Measurements from ENCODE around the gene HBA2.
"Not testable (repeated sequence)": the region's sequence is repeated elsewhere in the genome, so short reads cannot be mapped to it uniquely, and the experiment has no call there.

The HBA2 gene

GRCh38 chr16:146646-147045 lies 26.0 kb upstream of the HBA2 start:
- TF ChIP-seq, protein P1, sequence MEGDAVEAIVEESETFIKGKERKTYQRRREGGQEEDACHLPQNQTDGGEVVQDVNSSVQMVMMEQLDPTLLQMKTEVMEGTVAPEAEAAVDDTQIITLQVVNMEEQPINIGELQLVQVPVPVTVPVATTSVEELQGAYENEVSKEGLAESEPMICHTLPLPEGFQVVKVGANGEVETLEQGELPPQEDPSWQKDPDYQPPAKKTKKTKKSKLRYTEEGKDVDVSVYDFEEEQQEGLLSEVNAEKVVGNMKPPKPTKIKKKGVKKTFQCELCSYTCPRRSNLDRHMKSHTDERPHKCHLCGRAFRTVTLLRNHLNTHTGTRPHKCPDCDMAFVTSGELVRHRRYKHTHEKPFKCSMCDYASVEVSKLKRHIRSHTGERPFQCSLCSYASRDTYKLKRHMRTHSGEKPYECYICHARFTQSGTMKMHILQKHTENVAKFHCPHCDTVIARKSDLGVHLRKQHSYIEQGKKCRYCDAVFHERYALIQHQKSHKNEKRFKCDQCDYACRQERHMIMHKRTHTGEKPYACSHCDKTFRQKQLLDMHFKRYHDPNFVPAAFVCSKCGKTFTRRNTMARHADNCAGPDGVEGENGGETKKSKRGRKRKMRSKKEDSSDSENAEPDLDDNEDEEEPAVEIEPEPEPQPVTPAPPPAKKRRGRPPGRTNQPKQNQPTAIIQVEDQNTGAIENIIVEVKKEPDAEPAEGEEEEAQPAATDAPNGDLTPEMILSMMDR (IDR thresholded peaks at IDR 0.05; ENCODE audit: borderline replicate concordance, control extremely low read depth, extremely low read depth, insufficient read depth, missing control alignments), result no peak
- no peak for DNase-seq (ENCODE audit: low spot score)
- in situ Hi-C loops (cut with MboI; ENCODE audit: low sequenced_read_pairs, unreplicated experiment), result no loop called here

- in situ Hi-C loops (cut with MboI; ENCODE audit: low sequenced_read_pairs, unreplicated experiment), result no loop called here
- TF ChIP-seq, protein P1 (IDR thresholded peaks at IDR 0.05; ENCODE audit: borderline replicate concordance, control extremely low read depth, extremely low read depth, insufficient read depth, missing control alignments), result no peak
- no peak for DNase-seq (ENCODE audit: low spot score)
Observed at GRCh38 chr16:149024-149660, 23.5 kb upstream of the HBA2 start.

DNA sequence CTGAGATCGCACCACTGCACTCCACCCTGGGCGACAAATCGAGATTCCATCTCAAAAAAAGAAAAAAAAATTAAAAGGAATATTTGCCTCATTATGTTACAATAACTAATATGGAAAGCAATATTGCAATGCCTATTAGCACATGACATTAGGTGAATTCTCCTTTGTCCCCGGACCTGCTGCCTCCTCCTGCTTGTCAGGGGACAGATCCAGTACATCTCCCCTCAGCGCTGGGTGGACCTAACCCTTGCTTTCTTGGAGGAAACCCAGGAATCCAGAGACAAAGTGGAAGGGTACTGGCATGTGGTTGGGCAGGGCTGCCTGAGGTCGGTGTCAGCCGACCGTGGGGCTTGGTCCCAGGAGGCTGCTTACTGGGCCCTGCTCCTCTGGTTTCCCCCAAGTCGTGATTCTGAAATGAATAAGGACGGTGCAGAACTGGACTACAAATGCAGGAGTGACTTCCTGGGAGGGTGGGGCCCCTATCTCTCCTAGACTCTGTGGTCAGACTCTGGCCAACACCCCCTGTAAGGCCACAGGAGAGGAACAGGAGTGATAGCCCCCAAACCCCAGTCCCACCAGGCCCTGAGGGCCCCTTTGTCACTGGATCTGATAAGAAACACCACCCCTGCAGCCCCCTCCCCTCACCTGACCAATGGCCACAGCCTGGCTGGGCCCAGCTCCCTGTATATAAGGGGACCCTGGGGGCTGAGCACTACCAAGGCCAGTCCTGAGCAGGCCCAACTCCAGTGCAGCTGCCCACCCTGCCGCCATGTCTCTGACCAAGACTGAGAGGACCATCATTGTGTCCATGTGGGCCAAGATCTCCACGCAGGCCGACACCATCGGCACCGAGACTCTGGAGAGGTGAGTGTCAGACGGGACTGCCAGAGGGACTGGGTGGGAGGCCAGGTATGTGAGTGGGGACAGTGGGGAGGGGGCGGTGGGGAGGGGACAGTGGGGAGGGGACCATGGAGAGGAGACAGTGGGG lies 20.2 kb upstream of the HBA2 start, which contains the start of gene HBZ:
HBZ (plus strand) TSS at position 504 of the 988 bp plus-strand sequence; CDS start at position 770, 266 bp downstream.
- in situ Hi-C loops (cut with MboI; ENCODE audit: low sequenced_read_pairs, unreplicated experiment), result no loop called here
- TF ChIP-seq, protein P1 (IDR thresholded peaks at IDR 0.05; ENCODE audit: borderline replicate concordance, control extremely low read depth, extremely low read depth, insufficient read depth, missing control alignments), result no peak

DNA sequence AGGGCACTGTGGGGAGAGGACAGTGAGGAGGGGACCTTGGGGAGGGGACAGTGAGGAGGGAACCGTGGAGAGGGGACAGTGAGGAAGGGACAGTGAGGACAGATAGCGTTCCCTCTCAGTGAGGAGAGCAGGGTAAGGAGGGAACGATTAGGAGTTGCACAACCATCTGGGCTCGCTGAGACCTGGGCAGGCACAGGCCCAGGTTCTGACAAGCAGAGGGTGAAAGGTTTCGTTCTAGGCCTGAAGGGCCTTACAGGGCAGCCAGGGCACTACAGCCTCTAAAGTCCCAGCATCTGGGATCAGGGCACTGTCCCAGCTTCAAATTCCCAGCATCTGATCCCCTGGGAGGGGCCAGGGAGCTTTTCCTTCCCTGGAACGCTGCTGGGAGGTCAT lies 19.6 kb upstream of the HBA2 start:
- in situ Hi-C loops (cut with MboI; ENCODE audit: low sequenced_read_pairs, unreplicated experiment); DNase-seq (ENCODE audit: low spot score): not testable (repeated sequence)

More for the DNA sequence above, 20.2 kb upstream of the HBA2 start, which contains the start of gene HBZ:
- DNase-seq (ENCODE audit: low spot score), result peak; percentile 19

DNA sequence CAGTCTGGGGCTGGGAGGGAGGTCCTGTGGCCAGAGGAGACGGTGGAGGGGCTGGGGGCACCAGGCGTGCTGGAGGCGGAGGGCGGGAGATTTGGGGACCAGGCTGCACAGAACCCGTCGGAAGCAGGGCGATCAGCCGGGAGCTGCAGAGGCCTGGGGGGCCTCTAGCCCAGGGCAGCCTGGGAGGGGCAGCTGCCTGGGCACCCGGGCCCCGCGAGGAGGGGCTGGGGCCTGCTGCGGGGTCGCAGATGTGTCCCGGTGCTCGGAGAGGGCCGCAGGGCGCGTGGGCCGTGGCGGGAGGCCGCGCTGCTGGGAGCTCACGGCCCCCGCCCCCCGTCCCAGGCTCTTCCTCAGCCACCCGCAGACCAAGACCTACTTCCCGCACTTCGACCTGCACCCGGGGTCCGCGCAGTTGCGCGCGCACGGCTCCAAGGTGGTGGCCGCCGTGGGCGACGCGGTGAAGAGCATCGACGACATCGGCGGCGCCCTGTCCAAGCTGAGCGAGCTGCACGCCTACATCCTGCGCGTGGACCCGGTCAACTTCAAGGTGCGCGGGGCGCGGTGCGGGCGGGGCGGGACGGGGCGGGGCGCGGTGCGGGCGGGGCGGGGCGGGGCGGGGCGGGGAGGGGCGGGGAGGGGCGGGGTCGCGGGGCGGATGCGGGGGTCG lies 19.0 kb upstream of the HBA2 start:
- DNase-seq (ENCODE audit: low spot score); in situ Hi-C loops (cut with MboI; ENCODE audit: low sequenced_read_pairs, unreplicated experiment): not testable (repeated sequence)

DNA sequence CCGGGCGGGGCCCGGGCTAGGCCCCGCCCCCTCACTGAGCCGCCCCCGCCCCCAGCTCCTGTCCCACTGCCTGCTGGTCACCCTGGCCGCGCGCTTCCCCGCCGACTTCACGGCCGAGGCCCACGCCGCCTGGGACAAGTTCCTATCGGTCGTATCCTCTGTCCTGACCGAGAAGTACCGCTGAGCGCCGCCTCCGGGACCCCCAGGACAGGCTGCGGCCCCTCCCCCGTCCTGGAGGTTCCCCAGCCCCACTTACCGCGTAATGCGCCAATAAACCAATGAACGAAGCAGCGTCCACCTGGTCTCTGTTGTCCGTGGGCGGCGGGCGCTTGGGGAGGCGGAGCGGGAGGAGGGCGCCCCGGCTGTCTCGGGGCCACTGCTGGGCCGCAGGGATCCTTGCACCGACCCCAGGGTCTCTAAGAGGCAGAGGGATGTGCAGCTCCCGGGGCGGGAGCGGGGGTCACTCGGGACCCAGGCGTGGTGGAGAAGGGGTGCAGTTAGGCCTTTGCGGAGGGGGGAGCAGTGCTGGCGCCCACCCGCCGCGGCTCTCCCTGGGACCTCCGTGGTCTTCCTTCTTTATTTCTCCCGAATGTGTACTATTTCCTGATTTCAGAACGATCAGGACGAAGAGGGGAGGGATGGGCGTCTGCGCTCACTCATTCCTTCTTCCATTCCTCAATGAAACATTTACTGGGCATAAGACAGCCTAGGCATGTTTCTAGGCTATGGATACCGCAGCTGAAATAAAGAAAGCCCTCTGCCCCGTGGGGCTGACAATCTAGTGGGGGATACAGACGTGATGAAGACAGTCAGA lies 18.3 kb upstream of the HBA2 start:
- TF ChIP-seq, protein P1 (IDR thresholded peaks at IDR 0.05; ENCODE audit: borderline replicate concordance, control extremely low read depth, extremely low read depth, insufficient read depth, missing control alignments), result no peak
- in situ Hi-C loops (cut with MboI; ENCODE audit: low sequenced_read_pairs, unreplicated experiment), result no loop called here
- DNase-seq (ENCODE audit: low spot score), result peak; percentile 80

DNA sequence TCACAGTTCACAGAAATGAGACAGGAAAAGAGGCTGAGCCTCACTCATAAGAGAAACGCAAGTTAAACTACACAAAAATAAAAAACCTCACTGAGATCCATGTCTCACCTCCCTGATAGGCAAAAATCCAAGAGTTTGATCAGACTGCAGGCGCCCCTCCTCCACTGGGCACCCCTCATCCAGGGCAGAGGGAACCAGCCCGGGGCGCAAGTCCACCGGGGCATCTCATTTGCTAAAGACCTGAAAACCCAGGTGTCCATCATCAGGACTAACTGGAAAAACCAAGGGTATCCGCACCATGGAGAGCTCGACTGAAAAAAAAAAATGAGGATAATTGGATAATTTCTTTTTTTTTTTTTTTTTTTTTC lies 17.7 kb upstream of the HBA2 start:
- in situ Hi-C loops (cut with MboI; ENCODE audit: low sequenced_read_pairs, unreplicated experiment), result no loop called here
- no peak for DNase-seq (ENCODE audit: low spot score)
- TF ChIP-seq, protein P1 (IDR thresholded peaks at IDR 0.05; ENCODE audit: borderline replicate concordance, control extremely low read depth, extremely low read depth, insufficient read depth, missing control alignments), result no peak

Measured in GM13976 (cell line).